ENCODE data around the gene CLASP2.

CLASP2 gene

GRCh38 chr3:33629219-33629618, 88.8 kb downstream of the CLASP2 start:
- DNase-seq: no peak

- DNase-seq: no peak
These were observed 93.3 kb downstream of the CLASP2 start for GRCh38 chr3:33624756-33625155.

GRCh38 chr3:33613041-33613440, 105.0 kb downstream of the CLASP2 start:
- no peak for DNase-seq

DNA sequence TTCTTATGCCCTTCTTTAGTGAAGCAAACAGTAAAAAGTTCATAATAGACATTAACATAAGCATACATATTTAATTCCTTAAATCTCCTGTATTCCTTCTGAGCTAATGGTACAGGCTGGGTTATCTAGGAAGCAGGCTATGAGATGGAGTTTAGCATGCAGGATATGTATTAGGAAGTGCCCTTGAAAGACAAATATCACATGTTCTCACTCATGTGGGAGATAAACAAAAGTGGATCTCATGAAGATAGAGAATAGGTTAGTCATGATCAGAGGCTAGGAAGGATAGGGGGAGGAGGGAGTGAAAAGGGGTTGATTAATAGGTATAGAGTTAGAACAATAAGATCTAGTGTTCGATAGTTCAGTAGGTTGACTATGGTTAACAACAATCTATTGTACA, 105.4 kb downstream of the CLASP2 start:
- no peak for DNase-seq

GRCh38 chr3:33602829-33603228, 115.2 kb downstream of the CLASP2 start:
- no peak for DNase-seq

DNA sequence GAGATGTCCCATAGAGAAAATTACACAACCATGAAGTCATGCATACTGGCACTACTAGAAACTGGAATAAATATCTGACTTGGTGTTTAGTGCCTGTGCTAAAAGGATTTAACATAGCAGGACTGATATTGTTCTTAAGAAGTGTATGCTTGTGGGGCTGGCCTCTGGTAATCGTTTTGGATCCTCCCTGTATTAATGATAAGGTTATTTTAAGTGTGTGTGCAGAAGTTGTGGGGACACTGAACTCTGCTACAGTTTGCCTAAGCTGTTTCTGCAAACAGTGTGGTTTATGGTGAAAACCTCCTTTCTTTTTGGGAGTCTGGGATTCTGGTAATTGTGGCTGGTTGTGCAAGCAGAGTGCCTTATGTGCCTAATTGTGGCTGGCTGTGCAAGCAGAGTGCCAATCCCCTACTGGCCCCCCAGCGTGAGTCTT, 120.8 kb downstream of the CLASP2 start:
- DNase-seq: no peak

DNA sequence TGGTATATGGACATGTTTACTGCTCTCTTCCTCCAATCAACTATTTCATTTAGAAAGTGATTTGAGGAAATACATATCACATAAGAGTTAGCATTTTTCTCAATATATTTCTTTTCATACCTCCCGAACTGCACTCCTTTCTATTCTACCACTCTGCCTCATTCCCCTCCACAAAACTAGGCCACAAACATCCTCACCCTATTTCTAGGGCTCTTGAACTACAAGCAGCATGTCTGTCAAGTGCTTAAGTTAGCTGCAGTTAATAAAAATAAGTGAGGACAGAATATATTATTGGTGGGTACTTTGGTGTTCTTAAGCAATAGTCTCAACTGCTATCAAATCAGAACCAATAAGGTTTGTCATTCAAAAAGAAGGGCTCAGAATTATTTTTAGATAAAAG, 125.1 kb downstream of the CLASP2 start:
- DNase-seq: no peak

GRCh38 chr3:33590541-33590940, 127.5 kb downstream of the CLASP2 start:
- no peak for DNase-seq

DNA sequence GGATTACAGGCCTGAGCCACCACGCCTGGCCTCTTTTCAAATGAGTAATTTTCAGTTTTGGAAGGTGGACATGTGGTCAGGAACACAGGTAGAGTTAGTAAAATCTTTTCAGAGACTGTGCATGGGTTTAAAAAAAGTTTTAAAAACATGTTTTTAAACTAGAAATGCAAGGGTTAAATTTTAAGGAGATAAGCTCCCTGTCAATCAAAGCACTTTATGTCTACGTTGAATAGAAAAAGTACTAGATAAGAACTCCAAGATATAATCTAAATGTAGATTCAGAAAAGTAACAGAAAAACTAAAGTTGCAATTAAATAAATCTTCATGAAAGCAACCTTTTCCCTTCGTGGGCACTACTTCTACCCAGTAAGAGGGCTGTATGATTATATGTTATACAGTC, 131.7 kb downstream of the CLASP2 start:
- no peak for DNase-seq

DNA sequence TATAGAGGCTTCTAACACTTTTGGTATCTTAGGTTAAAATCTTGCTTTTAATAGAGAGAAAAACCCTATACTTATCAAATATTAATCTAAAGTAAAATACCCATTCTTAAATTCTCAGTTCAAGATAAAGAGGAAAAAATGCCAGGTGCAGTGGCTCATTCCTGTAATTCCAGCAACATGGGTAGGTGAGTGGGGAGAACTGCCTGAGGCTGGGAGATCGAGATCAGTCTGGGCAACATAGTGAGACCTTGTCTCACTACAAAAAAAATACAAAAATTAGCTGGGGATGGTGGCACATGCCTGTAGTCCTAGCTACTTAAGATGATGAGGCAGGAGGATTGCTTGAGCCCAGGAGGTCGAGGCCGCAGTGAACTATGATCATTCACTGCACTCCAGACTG, 135.8 kb downstream of the CLASP2 start:
- no peak for DNase-seq

DNA sequence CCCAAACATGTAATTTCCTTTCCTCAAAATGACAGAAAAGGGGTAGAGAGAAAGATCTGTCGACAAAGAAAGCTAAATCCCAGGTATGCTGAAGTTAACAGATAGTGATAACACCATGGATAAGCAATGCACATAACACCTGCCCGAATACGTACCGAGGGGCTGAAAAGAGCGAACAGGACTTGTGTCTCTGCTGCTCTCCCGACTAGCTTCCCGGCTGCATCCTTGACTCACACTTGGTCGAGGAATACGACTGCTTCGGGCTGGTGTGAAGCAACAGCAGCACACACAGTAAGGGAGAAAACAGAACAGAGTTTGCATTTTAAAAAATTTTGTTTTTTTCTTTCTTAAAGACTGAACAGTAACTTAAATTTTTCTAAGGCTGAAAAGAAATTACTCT, 136.4 kb downstream of the CLASP2 start:
- no peak for DNase-seq

- no peak for DNase-seq
These were observed 138.2 kb downstream of the CLASP2 start for GRCh38 chr3:33579840-33580239.

DNA sequence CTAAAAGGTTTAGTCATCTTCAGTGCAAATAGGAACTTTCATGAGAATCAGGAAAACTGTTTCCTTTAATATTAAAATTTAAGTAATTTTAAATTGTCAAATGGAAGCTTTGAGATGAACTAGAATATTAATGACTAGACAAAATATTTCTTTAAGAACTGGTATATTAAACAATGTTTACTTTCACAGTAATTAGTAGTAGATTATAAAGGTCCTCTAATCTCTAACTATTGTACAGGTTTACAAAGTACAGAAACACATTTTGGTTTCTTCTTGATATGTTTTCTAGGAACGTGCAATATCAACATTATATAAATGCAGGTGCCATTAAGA, 138.9 kb downstream of the CLASP2 start:
- DNase-seq: no peak

DNA sequence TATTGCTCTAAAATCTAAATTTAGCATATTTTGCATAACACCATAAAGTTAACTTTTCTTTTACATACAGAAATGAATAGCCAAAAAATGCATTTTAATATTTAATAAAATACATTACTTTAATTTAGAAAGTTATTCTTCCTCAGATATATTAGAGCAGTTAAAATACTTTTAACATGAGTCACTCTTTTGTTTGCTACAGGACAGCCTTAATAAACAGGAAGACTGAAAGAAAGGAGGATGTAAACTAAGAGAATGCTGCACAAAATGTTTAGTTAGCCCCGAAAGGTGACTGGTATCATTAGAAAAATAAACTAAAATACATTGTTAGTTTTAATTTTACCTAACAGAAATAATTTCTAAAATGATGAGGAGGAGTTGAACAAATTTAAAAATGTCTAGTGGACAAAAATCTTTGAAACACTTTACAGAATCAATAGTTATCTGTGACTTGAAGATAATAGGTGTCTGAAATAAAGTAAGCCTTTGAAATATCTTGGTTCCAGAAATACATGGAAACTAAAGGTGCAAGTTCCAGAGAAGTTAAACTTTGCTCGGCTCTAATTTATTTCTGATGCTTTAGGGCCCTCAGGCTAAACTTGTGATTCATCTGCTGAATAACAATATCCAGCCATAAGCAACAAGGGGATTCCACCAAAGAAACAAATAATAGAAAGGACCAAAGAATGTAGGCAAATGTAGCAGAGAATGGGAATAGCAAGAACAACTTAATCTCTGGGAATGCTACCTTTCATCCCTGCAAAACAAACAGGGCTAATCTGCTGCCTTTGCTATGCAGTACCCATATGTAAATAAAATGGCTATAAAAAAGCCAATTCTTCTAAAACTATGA, 139.5 kb downstream of the CLASP2 start:
- no peak for DNase-seq

DNA sequence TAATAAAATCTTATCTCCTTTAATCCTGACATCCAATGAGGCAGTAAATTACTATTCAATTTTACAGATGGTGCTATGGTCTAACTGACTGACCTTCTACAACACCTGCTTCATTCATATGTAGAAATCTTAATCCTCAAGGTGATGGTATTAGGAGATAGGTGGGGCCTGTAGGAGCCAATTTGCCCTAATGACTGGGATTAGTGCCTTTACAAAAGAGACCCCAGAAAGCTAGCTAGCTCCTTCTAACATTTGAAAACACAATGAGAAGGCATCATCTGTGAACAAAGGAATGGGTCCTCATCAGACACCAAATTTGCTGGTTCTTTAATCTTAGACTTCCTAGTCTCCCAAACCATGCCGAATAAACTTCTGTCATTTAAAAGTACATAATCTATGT, 140.5 kb downstream of the CLASP2 start:
- no peak for DNase-seq

DNA sequence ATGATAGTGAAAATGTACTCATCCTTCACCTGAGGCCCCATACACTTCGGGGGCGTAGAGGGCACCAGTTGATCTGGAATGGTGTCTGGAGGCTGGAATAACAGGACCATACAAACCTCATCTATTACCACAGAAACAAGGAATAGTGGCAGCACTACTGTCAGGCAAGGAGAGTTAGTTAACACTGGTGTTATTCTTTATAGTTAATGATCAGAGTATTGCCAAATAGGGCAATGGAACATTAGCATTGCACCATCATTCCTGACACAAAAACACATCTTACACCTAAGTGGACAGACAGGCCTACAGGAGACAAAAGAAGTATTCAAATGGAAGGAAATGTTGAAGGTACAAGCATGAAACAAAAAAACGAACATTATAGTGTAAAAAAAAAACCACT, 140.9 kb downstream of the CLASP2 start:
- no peak for DNase-seq

GRCh38 chr3:33575311-33575710, 142.7 kb downstream of the CLASP2 start:
- no peak for DNase-seq

- DNase-seq: no peak
These were observed 160.2 kb downstream of the CLASP2 start for GRCh38 chr3:33557829-33558228.

GRCh38 chr3:33557279-33557678, 160.8 kb downstream of the CLASP2 start:
- no peak for DNase-seq

DNA sequence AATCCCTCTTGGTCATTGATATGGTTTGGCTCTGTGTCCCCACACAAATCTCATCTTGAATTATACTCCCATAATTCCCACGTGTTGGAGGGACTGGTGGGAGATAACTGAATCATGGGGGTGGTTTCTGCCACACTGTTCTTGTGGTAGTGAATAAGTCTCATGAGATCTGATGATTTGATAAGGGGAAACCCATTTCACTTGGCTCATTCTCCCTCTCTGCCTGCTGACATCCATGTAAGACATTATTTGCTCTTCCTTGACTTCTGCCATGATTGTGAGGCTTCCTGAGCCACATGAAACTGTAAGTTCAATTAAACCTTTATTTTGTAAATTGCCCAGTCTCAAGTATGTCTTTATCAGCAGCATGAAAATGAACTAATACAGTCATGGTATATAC, 171.0 kb downstream of the CLASP2 start:
- DNase-seq: no peak

DNA sequence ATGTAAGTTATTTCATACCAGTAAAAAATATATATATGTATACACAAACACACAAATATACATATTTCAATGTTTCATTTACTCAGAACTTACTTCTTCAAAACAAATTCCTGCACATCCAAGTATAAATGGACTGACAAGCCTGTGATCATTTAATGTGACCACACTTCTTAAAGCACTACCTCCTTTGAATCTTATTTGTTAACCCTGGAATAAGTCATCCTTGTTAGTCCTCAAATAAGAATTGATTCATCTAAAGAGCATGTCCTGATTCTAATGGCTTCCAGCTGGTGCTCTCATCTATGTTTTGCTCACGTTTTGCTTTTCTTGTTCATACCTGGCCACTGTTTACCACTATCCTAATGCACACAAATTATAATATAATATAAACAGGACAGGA, 173.9 kb downstream of the CLASP2 start:
- no peak for DNase-seq

DNA sequence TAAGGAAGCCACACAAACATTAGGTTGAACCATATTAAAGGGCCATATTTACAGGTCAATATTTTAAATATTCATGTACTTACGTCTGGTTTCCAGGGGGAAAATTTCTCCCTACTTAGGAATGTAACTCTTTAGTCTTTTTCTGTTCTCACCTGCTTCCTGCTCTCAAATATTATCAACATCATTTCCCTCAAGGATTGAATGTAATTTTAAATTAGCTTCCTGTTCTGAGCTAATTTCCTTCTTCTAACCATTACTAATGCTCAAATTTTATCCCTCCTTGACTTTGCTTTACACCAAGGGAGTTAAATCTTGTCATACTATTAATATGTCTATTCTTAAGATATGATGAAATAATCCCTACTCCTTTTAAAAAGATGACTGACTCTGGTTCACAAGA, 174.5 kb downstream of the CLASP2 start:
- DNase-seq: no peak

DNA sequence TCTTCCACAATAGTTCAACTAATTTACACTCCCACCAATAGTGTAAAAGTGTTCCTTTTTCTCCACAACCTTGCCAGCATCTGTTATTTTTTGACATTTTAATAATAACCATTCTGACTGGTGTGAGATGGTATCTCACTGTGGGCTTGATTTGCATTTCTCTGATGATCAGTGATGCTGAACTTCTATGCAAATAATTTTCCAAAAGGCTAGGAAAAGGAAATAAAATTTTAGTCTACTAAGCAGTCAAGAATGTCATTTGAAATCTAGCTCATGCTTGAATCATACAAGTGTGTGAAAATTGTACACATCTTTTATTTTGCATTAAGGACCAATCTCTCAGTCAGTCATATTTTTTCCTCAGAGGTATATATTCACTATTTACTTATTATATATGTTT, 176.1 kb downstream of the CLASP2 start:
- DNase-seq: no peak

- DNase-seq: no peak
These were observed 179.2 kb downstream of the CLASP2 start for GRCh38 chr3:33538678-33539339.

GRCh38 chr3:33537133-33537532, 180.9 kb downstream of the CLASP2 start:
- no peak for DNase-seq
